Loucy (cell line): Measurements from ENCODE around the gene MKNK2.
"Not testable (repeated sequence)": the region's sequence is repeated elsewhere in the genome, so short reads cannot be mapped to it uniquely, and the experiment has no call there.

Experiments
- H2AFZ ChIP-seq: fragments of 200-600 bp; sonication (generic); 2 replicates; pipeline ENCODE4 v1.6.0; 2016; ENCODE audit warnings: antibody characterized with exemption, mild to moderate bottlenecking, low read length, moderate library complexity
- H3F3A ChIP-seq: fragments of 200-600 bp; 2 replicates; pipeline ENCODE4 v1.6.0; 2016; ENCODE audit warnings: antibody characterized with exemption, low read depth, mild to moderate bottlenecking
- H3K27me3 ChIP-seq: fragments of 200-600 bp; sonication (generic); 2 replicates; pipeline ENCODE4 v1.6.1; 2014; ENCODE audit warnings: low read length, mild to moderate bottlenecking; ENCODE audit not compliant: insufficient read depth, poor library complexity, severe bottlenecking
- H3K36me3 ChIP-seq: fragments of 200-600 bp; sonication (generic); 2 replicates; pipeline ENCODE4 v1.6.1; 2016; ENCODE audit warnings: low read length; ENCODE audit not compliant: insufficient read depth
- H3K4me1 ChIP-seq: fragments of 200-600 bp; sonication (generic); 2 replicates; pipeline ENCODE4 v1.5.1; 2014; ENCODE audit warnings: low read length, mild to moderate bottlenecking; ENCODE audit not compliant: insufficient read depth, poor library complexity, severe bottlenecking
- H3K4me2 ChIP-seq: fragments of 200-600 bp; sonication (generic); 2 replicates; pipeline ENCODE4 v1.6.0; 2014; ENCODE audit warnings: antibody characterized with exemption, low read length, low read depth, mild to moderate bottlenecking; ENCODE audit not compliant: poor library complexity, severe bottlenecking
- H3K4me3 ChIP-seq: fragments of 200-600 bp; sonication (generic); 2 replicates; pipeline ENCODE4 v1.5.1; 2014; ENCODE audit warnings: low read length, mild to moderate bottlenecking, mixed read lengths; ENCODE audit not compliant: poor library complexity, severe bottlenecking
- H3K79me2 ChIP-seq: fragments of 200-600 bp; sonication (generic); 2 replicates; pipeline ENCODE4 v1.6.1; 2014; ENCODE audit warnings: low read length; ENCODE audit not compliant: insufficient read depth
- H3K9ac ChIP-seq: fragments of 200-600 bp; sonication (generic); 2 replicates; pipeline ENCODE4 v1.6.0; 2014; ENCODE audit warnings: mild to moderate bottlenecking, low read depth, low read length, moderate library complexity; ENCODE audit not compliant: poor library complexity, severe bottlenecking
- H3K9me2 ChIP-seq: fragments of 200-600 bp; sonication (generic); replicated peaks from 2 replicates; pipeline ENCODE4 v1.6.1; 2016; ENCODE audit warnings: low read depth, low read length, mixed read lengths
- H3K9me3 ChIP-seq: fragments of 200-600 bp; sonication (generic); 2 replicates; pipeline ENCODE4 v1.6.1; 2014; ENCODE audit warnings: mild to moderate bottlenecking, antibody characterized with exemption, low read length, low read depth; ENCODE audit not compliant: insufficient read depth
- H4K20me1 ChIP-seq: fragments of 200-600 bp; sonication (generic); 2 replicates; pipeline ENCODE4 v1.6.0; 2014; ENCODE audit warnings: antibody characterized with exemption, low read length, mild to moderate bottlenecking; ENCODE audit not compliant: insufficient read depth, poor library complexity, severe bottlenecking
- CTCF ChIP-seq: fragments of 200-600 bp; sonication (generic); conservative IDR thresholded peaks from 2 replicates; pipeline ENCODE4 v1.5.1; 2014; ENCODE audit warnings: mild to moderate bottlenecking, antibody characterized with exemption, low read length
- EZH2phosphoT487 ChIP-seq: fragments of 200-600 bp; IDR thresholded peaks from 2 replicates; pipeline ENCODE4 v1.6.1; 2018; ENCODE audit warnings: antibody characterized with exemption, mild to moderate bottlenecking, moderate library complexity, borderline replicate concordance

Gene MKNK2

GRCh38 chr19:2096480-2097202 lies 45.6 kb upstream of the MKNK2 start, which contains the start of gene IZUMO4:
Gene IZUMO4, plus strand, starts transcription at chr19:2096915. Its CDS starts 31 bp downstream, at chr19:2096946.
- H3K9me2 ChIP-seq, result no peaks in the 10 kb centered on the region
- H2AFZ ChIP-seq, result peak within 1 kb of the TSS; percentile 75
- peak within 1 kb of the TSS; percentile 79 for H3K4me2 ChIP-seq
- H3F3A ChIP-seq, result no peaks in the 10 kb centered on the region
- H3K27me3 ChIP-seq, result no peaks in the 10 kb centered on the region
- peak within 1 kb of the TSS; percentile 92 for H3K9ac ChIP-seq
- H3K4me3 ChIP-seq, result peak within 1 kb of the TSS; percentile 85
- no peaks in the 10 kb centered on the region for H3K9me3 ChIP-seq
- H3K4me1 ChIP-seq, result peaks cover 20% of the 10 kb centered on the region
- H4K20me1 ChIP-seq, result peaks cover 2% of the 10 kb centered on the region
- TF ChIP-seq EZH2phosphoT487 (no peak), CTCF (peak; percentile 57)
- peaks cover 19% of the 10 kb centered on the region; the same call in 1 of the 2 replicates for H3K36me3 ChIP-seq
- peaks cover 44% of the 10 kb centered on the region for H3K79me2 ChIP-seq

- peaks cover 2% of the 10 kb centered on the region for H4K20me1 ChIP-seq
- peak within 1 kb of the TSS; percentile 75 for H2AFZ ChIP-seq
- peak within 1 kb of the TSS; percentile 85 for H3K4me3 ChIP-seq
- peaks cover 23% of the 10 kb centered on the region for H3K4me1 ChIP-seq
- TF ChIP-seq EZH2phosphoT487 (no peak), CTCF (peak; percentile 48)
- H3K79me2 ChIP-seq, result peaks cover 50% of the 10 kb centered on the region
- H3K36me3 ChIP-seq, result peaks cover 13% of the 10 kb centered on the region; the same call in 1 of the 2 replicates
- no peaks in the 10 kb centered on the region for H3K9me3 ChIP-seq
- H3F3A ChIP-seq, result no peaks in the 10 kb centered on the region
- peak within 1 kb of the TSS; percentile 79 for H3K4me2 ChIP-seq
- peak within 1 kb of the TSS; percentile 92 for H3K9ac ChIP-seq
- H3K9me2 ChIP-seq, result no peaks in the 10 kb centered on the region
- H3K27me3 ChIP-seq, result no peaks in the 10 kb centered on the region
Measured at GRCh38 chr19:2096034-2096479, 45.0 kb upstream of the MKNK2 start, which contains the start of gene MOB3A. Gene MOB3A, minus strand, starts transcription at chr19:2096326. Its CDS starts 17,766 bp downstream, at chr19:2078560.

GRCh38 chr19:2091926-2092525 lies 41.0 kb upstream of the MKNK2 start:
- Histone ChIP-seq H3K79me2 (peaks cover 83% of the 10 kb centered on the region), H3K4me1 (peaks cover 56% of the 10 kb centered on the region), H3K4me2 (peak overlapping the region; percentile 73)
- H3F3A ChIP-seq, H3K36me3 ChIP-seq, H3K9me3 ChIP-seq, H3K4me3 ChIP-seq, H3K9ac ChIP-seq, H4K20me1 ChIP-seq, H3K9me2 ChIP-seq, H2AFZ ChIP-seq, H3K27me3 ChIP-seq: not testable (repeated sequence)
